Measurements from ENCODE around the gene ELFN1.
"Not testable (repeated sequence)": the region's sequence is repeated elsewhere in the genome, so short reads cannot be mapped to it uniquely, and the experiment has no call there.

Gene ELFN1

DNA sequence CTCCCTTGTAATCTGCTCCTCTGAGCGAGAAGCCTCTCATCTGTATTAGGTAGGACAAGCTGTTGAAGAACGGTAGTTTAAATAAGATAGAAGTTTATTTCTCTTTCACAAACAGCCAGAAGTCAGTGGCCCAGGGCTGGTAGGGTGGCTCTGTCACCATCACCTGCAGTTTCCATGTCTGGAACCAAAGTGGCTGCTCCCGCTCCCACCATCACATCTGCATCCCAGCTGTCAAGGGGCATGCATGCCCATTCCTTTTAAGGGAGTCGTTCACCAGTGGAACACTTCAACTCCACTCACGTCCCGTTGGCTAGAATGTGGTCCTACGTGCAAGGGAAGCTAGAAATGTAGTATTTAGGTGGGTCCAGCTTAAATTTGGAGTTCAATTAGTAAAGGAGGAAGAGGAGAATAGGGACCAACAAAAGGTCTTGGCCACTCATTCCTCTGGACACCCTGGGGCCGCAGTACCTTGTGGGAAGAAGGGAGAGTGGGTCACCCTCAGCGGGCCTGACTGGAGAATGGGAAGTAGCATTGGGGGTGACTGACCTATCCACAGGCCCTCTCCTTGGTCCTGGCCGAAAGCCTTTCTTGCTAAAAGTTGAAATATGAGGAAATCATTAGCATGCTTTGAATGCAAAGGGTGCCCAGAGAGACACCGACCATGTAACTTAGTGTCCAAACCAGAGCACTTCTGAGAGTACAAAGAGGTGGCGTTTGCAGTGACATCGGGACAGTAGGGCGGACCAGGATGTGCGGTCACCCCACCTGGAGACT lies 48.0 kb downstream of the ELFN1 start:
- Histone ChIP-seq H3K27me3 (ENCODE audit: control insufficient read depth, insufficient read depth, low read length) (peaks cover 6% of the 10 kb centered on the region), H3K9ac (ENCODE audit: low read length) (no peak overlapping the region), H3K27ac (ENCODE audit: low read depth, low read length) (no peak overlapping the region), H3K36me3 (ENCODE audit: control insufficient read depth, insufficient read depth, low read length) (no peaks in the 10 kb centered on the region), H3K4me3 (ENCODE audit: low read length) (no peak overlapping the region), H3K4me1 (ENCODE audit: control insufficient read depth, insufficient read depth, low read length) (no peaks in the 10 kb centered on the region)

DNA sequence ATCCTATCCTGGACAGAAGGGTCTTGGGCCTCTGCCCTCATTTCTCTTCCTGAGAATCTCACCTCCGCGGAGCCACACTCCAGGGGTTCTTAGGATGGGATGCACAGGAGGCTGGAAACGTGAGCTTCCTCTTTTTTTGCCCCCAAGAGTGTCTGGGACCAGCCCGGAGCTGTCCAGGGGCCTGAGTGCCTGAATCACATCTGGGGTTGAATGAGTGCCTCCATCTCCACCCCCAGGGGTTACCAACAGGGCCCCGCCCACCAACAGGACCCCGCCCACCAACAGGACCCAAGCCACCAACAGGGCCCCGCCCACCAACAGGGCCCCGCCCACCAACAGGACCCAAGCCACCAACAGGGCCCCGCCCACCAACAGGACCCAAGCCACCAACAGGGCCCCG lies 48.8 kb downstream of the ELFN1 start:
- H3K27ac ChIP-seq (ENCODE audit: low read depth, low read length); H3K4me1 ChIP-seq (ENCODE audit: control insufficient read depth, insufficient read depth, low read length); H3K27me3 ChIP-seq (ENCODE audit: control insufficient read depth, insufficient read depth, low read length); H3K36me3 ChIP-seq (ENCODE audit: control insufficient read depth, insufficient read depth, low read length); H3K9ac ChIP-seq (ENCODE audit: low read length); H3K4me3 ChIP-seq (ENCODE audit: low read length): not testable (repeated sequence)

- not testable (repeated sequence) for H3K27me3 ChIP-seq (ENCODE audit: control insufficient read depth, insufficient read depth, low read length); H3K36me3 ChIP-seq (ENCODE audit: control insufficient read depth, insufficient read depth, low read length); H3K4me1 ChIP-seq (ENCODE audit: control insufficient read depth, insufficient read depth, low read length); H3K4me3 ChIP-seq (ENCODE audit: low read length); H3K9ac ChIP-seq (ENCODE audit: low read length); H3K27ac ChIP-seq (ENCODE audit: low read depth, low read length)
Measured at GRCh38 chr7:1719256-1719655, 49.2 kb downstream of the ELFN1 start.

GRCh38 chr7:1719913-1720312 lies 49.8 kb downstream of the ELFN1 start:
- Histone ChIP-seq H3K4me1 (ENCODE audit: control insufficient read depth, insufficient read depth, low read length) (no peaks in the 10 kb centered on the region), H3K36me3 (ENCODE audit: control insufficient read depth, insufficient read depth, low read length) (no peaks in the 10 kb centered on the region), H3K4me3 (ENCODE audit: low read length) (no peak overlapping the region), H3K9ac (ENCODE audit: low read length) (no peak overlapping the region), H3K27ac (ENCODE audit: low read depth, low read length) (no peak overlapping the region), H3K27me3 (ENCODE audit: control insufficient read depth, insufficient read depth, low read length) (peaks cover 10% of the 10 kb centered on the region)

DNA sequence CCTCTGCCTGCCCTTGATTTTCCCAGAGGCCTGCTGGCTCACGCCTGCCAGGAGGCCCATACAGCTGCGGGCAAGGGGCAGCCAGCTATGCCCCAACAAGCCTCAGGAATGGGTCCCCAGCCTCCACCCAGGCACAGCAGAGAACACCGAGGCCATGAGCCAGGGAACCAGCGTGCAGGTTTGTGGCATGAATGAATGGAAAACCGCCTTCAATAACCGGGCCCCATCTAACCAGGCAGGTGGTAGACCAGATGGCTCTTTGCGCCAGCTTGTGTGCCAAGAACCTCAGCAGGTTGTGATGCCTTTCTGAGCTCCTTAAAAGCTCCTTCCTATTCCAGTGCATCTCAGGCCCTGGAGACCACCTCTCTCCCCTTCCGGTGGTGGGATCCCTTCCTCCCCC lies 50.2 kb downstream of the ELFN1 start:
- H3K4me3 ChIP-seq (ENCODE audit: low read length): no peak overlapping the region
- no peak overlapping the region for H3K27ac ChIP-seq (ENCODE audit: low read depth, low read length)
- H3K9ac ChIP-seq (ENCODE audit: low read length): no peak overlapping the region
- no peaks in the 10 kb centered on the region for H3K4me1 ChIP-seq (ENCODE audit: control insufficient read depth, insufficient read depth, low read length)
- H3K36me3 ChIP-seq (ENCODE audit: control insufficient read depth, insufficient read depth, low read length): no peaks in the 10 kb centered on the region
- peaks cover 13% of the 10 kb centered on the region for H3K27me3 ChIP-seq (ENCODE audit: control insufficient read depth, insufficient read depth, low read length)

DNA sequence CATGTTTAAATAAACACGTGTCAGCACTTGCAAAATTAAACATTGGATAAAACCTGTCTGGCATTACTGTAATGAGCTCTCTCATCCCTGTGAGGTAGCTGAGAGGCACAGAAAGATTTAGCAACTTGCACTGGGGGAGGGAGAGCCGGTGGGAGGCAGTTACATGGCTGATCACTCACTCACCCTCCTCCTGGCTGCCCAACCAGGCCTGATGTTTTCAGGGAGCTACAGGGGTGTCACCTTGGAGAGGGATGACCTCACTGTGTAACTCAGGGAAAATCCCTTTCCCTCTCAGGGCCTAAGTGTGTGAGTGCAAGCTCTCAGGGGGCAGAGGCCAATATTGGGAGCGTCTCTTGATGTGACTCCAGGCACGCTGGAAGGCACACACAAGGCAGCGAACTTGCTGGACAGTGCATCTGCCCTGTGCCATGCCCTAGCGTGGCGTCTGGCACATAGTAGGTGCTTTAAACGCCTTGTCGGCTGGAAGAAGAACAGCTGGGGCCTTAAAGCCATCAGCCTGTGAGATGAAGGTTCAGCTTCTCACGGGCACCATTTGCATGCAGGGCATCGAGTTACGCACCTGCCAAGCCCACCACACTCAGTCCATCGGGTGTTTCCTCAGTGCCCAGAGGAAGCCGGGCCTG lies 51.1 kb downstream of the ELFN1 start:
- H3K9ac ChIP-seq (ENCODE audit: low read length): no peak overlapping the region
- no peak overlapping the region for H3K27ac ChIP-seq (ENCODE audit: low read depth, low read length)
- no peaks in the 10 kb centered on the region for H3K4me1 ChIP-seq (ENCODE audit: control insufficient read depth, insufficient read depth, low read length)
- no peak overlapping the region for H3K4me3 ChIP-seq (ENCODE audit: low read length)
- H3K36me3 ChIP-seq (ENCODE audit: control insufficient read depth, insufficient read depth, low read length): no peaks in the 10 kb centered on the region
- H3K27me3 ChIP-seq (ENCODE audit: control insufficient read depth, insufficient read depth, low read length): peaks cover 13% of the 10 kb centered on the region

DNA sequence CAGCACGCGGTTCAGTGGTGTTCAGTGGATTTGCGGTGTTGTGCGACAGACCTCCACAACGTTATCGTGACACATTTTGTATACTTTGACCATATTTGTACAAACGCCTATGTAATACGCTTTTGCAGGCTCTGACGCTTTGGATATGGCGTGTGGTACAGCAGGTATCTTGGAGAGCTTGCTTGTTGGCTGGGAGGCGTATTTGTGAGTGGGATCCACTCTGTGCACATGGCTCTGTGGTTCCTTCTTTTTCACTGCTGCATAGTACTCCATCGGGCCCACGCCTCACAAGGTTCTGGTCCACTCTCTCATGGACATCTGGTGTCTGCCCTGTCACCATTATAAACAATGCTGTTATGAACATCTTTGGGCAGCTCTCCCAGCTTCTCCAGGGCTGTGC lies 53.2 kb downstream of the ELFN1 start:
- Histone ChIP-seq H3K4me1 (ENCODE audit: control insufficient read depth, insufficient read depth, low read length) (no peaks in the 10 kb centered on the region), H3K27ac (ENCODE audit: low read depth, low read length) (no peak overlapping the region), H3K9ac (ENCODE audit: low read length) (no peak overlapping the region), H3K4me3 (ENCODE audit: low read length) (no peak overlapping the region), H3K27me3 (ENCODE audit: control insufficient read depth, insufficient read depth, low read length) (peaks cover 10% of the 10 kb centered on the region), H3K36me3 (ENCODE audit: control insufficient read depth, insufficient read depth, low read length) (no peaks in the 10 kb centered on the region)

DNA sequence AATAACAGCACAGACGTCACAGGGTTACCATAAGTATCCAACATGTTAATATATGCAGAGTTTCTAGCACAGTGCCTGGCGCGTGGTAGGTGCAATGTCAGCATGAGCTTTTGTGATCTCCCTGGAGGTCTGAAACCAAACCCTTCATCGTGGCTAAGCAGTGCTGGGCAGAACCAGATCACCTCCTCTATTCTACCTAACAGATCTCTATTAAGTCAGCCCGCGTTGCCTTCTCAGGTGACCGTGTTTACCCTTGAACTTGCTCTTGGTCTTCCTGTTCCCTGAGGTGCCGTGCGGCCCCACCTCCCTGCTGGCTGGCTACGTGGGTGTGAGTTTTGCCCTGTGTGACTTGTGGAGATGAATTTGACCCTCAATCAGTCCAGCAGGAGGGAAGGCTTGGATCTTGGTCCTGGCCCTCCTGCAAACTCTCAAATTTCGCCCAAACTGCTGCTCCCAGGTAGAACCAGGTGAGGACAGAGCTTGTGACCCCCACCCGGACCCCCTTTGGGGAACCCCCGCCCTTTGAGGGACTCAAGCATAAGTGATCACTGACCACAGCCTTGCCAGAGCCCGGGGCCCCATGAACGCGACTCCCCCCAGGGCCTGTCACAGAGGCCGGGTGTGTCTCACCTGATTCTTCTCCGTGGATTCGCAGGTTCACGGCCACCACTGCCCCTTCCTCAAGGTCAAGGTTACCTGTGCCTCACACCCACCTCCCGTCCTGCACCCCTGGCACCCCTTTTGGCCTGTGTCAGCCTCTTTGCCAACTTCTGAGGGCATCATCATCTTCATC lies 54.2 kb downstream of the ELFN1 start:
- Histone ChIP-seq H3K9ac (ENCODE audit: low read length) (no peak overlapping the region), H3K4me1 (ENCODE audit: control insufficient read depth, insufficient read depth, low read length) (no peaks in the 10 kb centered on the region), H3K4me3 (ENCODE audit: low read length) (no peak overlapping the region), H3K36me3 (ENCODE audit: control insufficient read depth, insufficient read depth, low read length) (no peaks in the 10 kb centered on the region), H3K27me3 (ENCODE audit: control insufficient read depth, insufficient read depth, low read length) (peaks cover 10% of the 10 kb centered on the region), H3K27ac (ENCODE audit: low read depth, low read length) (no peak overlapping the region)

- Histone ChIP-seq H3K27ac (ENCODE audit: low read depth, low read length) (no peak overlapping the region), H3K4me3 (ENCODE audit: low read length) (no peak overlapping the region), H3K9ac (ENCODE audit: low read length) (no peak overlapping the region), H3K27me3 (ENCODE audit: control insufficient read depth, insufficient read depth, low read length) (peaks cover 10% of the 10 kb centered on the region), H3K4me1 (ENCODE audit: control insufficient read depth, insufficient read depth, low read length) (no peaks in the 10 kb centered on the region), H3K36me3 (ENCODE audit: control insufficient read depth, insufficient read depth, low read length) (no peaks in the 10 kb centered on the region)
Measured at GRCh38 chr7:1725199-1725690, 55.2 kb downstream of the ELFN1 start.

GRCh38 chr7:1725766-1726630 lies 55.9 kb downstream of the ELFN1 start:
- Histone ChIP-seq H3K9ac (ENCODE audit: low read length) (no peak overlapping the region), H3K27me3 (ENCODE audit: control insufficient read depth, insufficient read depth, low read length) (peaks cover 10% of the 10 kb centered on the region), H3K4me1 (ENCODE audit: control insufficient read depth, insufficient read depth, low read length) (no peaks in the 10 kb centered on the region), H3K4me3 (ENCODE audit: low read length) (no peak overlapping the region), H3K36me3 (ENCODE audit: control insufficient read depth, insufficient read depth, low read length) (no peaks in the 10 kb centered on the region), H3K27ac (ENCODE audit: low read depth, low read length) (no peak overlapping the region)

- Histone ChIP-seq H3K4me1 (ENCODE audit: control insufficient read depth, insufficient read depth, low read length) (no peaks in the 10 kb centered on the region), H3K9ac (ENCODE audit: low read length) (no peak overlapping the region), H3K4me3 (ENCODE audit: low read length) (no peak overlapping the region), H3K27me3 (ENCODE audit: control insufficient read depth, insufficient read depth, low read length) (peaks cover 10% of the 10 kb centered on the region), H3K27ac (ENCODE audit: low read depth, low read length) (no peak overlapping the region), H3K36me3 (ENCODE audit: control insufficient read depth, insufficient read depth, low read length) (no peaks in the 10 kb centered on the region)
Measured at GRCh38 chr7:1727079-1727478, 57.0 kb downstream of the ELFN1 start.

Data from rectal smooth muscle tissue (tissue), 1 donor.